Common myeloid progenitor, CD34-positive (primary cell): ENCODE results near the gene RTBDN.

Source experiments
- CTCF ChIA-PET: fragments of 350-600 bp; sonication (Branson Sonifier 250); formaldehyde crosslinking; loops from one replicate; lab custom pipeline; 2021; ENCODE audit warnings: antibody characterized with exemption; lab: Charles Lee
- POLR2A ChIA-PET: fragments of 350-600 bp; sonication (Branson Sonifier 250); formaldehyde crosslinking; loops from one replicate; lab custom pipeline; 2021; ENCODE audit warnings: antibody characterized with exemption; lab: Charles Lee
- DNase-seq, 3 donors: peaks; one replicate each; pipeline versions ENCODE4 v3.0.0 to v3.0.0-alpha.2; 2013
- H3K27ac ChIP-seq, 2 experiments: 1 replicate in 1 of 2; 2 replicates in 1 of 2; pipeline ENCODE4 v1.7.0; 2013; ENCODE audit warnings: inconsistent platforms in 2 of 2, low read length in 2 of 2, mild to moderate bottlenecking in 2 of 2, low read depth in 1 of 2, moderate library complexity in 1 of 2; ENCODE audit not compliant: severe bottlenecking in 2 of 2, insufficient read depth in 1 of 2, poor library complexity in 1 of 2
- H3K27me3 ChIP-seq, 5 experiments: replicated peaks in 2 of 5; 1 replicate in 3 of 5; 2 replicates in 2 of 5; pipeline versions ENCODE4 v1.6.1 to v1.7.0; 2013; ENCODE audit warnings: low read length in 4 of 5, mild to moderate bottlenecking in 2 of 5, moderate library complexity in 2 of 5, inconsistent platforms in 1 of 5; ENCODE audit not compliant: insufficient read depth in 5 of 5, control insufficient read depth in 4 of 5
- H3K36me3 ChIP-seq, 4 experiments: 1 replicate in 2 of 4; 2 replicates in 2 of 4; pipeline versions ENCODE4 v1.6.1 to v1.7.0; 2013; ENCODE audit warnings: low read length in 3 of 4, control low read depth in 1 of 4, mild to moderate bottlenecking in 1 of 4; ENCODE audit not compliant: control insufficient read depth in 4 of 4, insufficient read depth in 4 of 4
- H3K4me1 ChIP-seq, 4 experiments: 1 replicate in 3 of 4; 2 replicates in 1 of 4; pipeline versions ENCODE4 v1.6.1 to v1.7.1; 2013; ENCODE audit warnings: low read length in 3 of 4, mild to moderate bottlenecking in 3 of 4, control low read depth in 1 of 4, inconsistent platforms in 1 of 4, moderate library complexity in 1 of 4; ENCODE audit not compliant: control insufficient read depth in 4 of 4, insufficient read depth in 4 of 4; ENCODE audit errors: control extremely low read depth in 1 of 4
- H3K4me3 ChIP-seq, 7 experiments: 1 replicate in 4 of 7; 2 replicates in 3 of 7; pipeline versions ENCODE4 v1.5.1 to v1.7.0; 2013; ENCODE audit warnings: mild to moderate bottlenecking in 7 of 7, low read length in 6 of 7, moderate library complexity in 6 of 7, inconsistent platforms in 2 of 7, low read depth in 2 of 7, control low read depth in 1 of 7; ENCODE audit not compliant: insufficient read depth in 4 of 7, control insufficient read depth in 1 of 7; ENCODE audit errors: extremely low read depth in 1 of 7
- H3K9me3 ChIP-seq, 5 experiments: 1 replicate in 4 of 5; 2 replicates in 1 of 5; pipeline versions ENCODE4 v1.6.1 to v1.7.1; 2013; ENCODE audit warnings: low read length in 4 of 5, mild to moderate bottlenecking in 2 of 5, inconsistent platforms in 1 of 5, low read depth in 1 of 5, moderate library complexity in 1 of 5; ENCODE audit not compliant: control insufficient read depth in 4 of 5, insufficient read depth in 2 of 5; ENCODE audit errors: control extremely low read depth in 1 of 5
- WGBS: methylation state at CpG from one replicate; pipeline ENCODE4 v1.1.5; 2013; ENCODE audit not compliant: insufficient coverage; 5-methylcytosine and 5-hydroxymethylcytosine counted together

RTBDN gene

GRCh38 chr19:12782424-12783290 is 51.7 kb downstream of the RTBDN start:
- peak; percentile 74 to 93 (median 88) for DNase-seq
- under 1% methylated on average over 61 of the region's 88 CpGs for WGBS
- CTCF ChIA-PET, result interaction anchor here (29.7 kb wide), 1 partner anchor 15 kb away, joined by 612 read pairs; the partner anchor contains the start of genes JUNB, PRDX2 and THSD8
- Histone ChIP-seq H3K27me3 (no peaks in the 10 kb centered on the region), H3K27ac (peak overlapping the region; percentile 77 to 85), H3K36me3 (no peaks in the 10 kb centered on the region), H3K9me3 (no peaks in the 10 kb centered on the region), H3K4me1 (peaks cover 27 to 88% (median 86%) of the 10 kb centered on the region in 4 experiments), H3K4me3 (peak overlapping the region; percentile 39 to 81 (median 65))
- POLR2A ChIA-PET, result interaction anchor here (0.8 to 5.9 kb wide), 3 partner anchors 10 to 108 kb away, joined by 4 to 79 read pairs (median 6); partner anchors contain the start of gene JUNB

- under 1% methylated on average over 10 of the region's 12 CpGs for WGBS
- peaks cover 25 to 88% (median 86%) of the 10 kb centered on the region in 4 experiments for H3K4me1 ChIP-seq
- ChIA-PET CTCF (interaction anchor here (29.7 kb wide), 1 partner anchor 16 kb away, joined by 612 read pairs; the partner anchor contains the start of genes JUNB, PRDX2 and THSD8), POLR2A (interaction anchor here (0.8 to 5.9 kb wide), 2 partner anchors 10 to 108 kb away, joined by 4 to 79 read pairs; partner anchors contain the start of gene JUNB)
- peak overlapping the region; percentile 39 to 81 (median 65) for H3K4me3 ChIP-seq
- no peaks in the 10 kb centered on the region for H3K27me3 ChIP-seq
- no peaks in the 10 kb centered on the region for H3K9me3 ChIP-seq
- no peak for DNase-seq
- H3K27ac ChIP-seq, result peak overlapping the region; percentile 77 to 85
- H3K36me3 ChIP-seq, result no peaks in the 10 kb centered on the region
Observed at GRCh38 chr19:12782174-12782423, 52.3 kb downstream of the RTBDN start.

GRCh38 chr19:12779162-12779993 is 55.0 kb downstream of the RTBDN start:
- peak overlapping the region in 1 of 2 experiments; percentile 77 for H3K27ac ChIP-seq
- H3K9me3 ChIP-seq, result no peaks in the 10 kb centered on the region
- ChIA-PET POLR2A (interaction anchor here (5.9 to 7.4 kb wide), 2 partner anchors 12 to 13 kb away, joined by 79 to 198 read pairs; partner anchors contain the start of gene JUNB), CTCF (interaction anchor here (4.5 to 39.0 kb wide), 3 partner anchors 9 to 50 kb away, joined by 47 to 776 read pairs (median 612); partner anchors contain the start of genes GET3, JUNB, PRDX2 and THSD8)
- 81% methylated on average over 10 of the region's 15 CpGs for WGBS
- no peaks in the 10 kb centered on the region for H3K36me3 ChIP-seq
- DNase-seq, result peak in 1 of 3 donors; percentile 46
- peaks cover 10 to 71% (median 67%) of the 10 kb centered on the region in 4 experiments for H3K4me1 ChIP-seq
- H3K4me3 ChIP-seq, result peak overlapping the region in 3 of 7 experiments; percentile 77 to 90 (median 83)
- no peaks in the 10 kb centered on the region for H3K27me3 ChIP-seq

GRCh38 chr19:12778905-12779161 is 55.5 kb downstream of the RTBDN start:
- DNase-seq, result no peak
- Histone ChIP-seq H3K27ac (peak overlapping the region in 1 of 2 experiments; percentile 77), H3K9me3 (no peaks in the 10 kb centered on the region), H3K27me3 (no peaks in the 10 kb centered on the region), H3K36me3 (no peaks in the 10 kb centered on the region), H3K4me3 (peak overlapping the region in 5 of 7 experiments; percentile 20 to 90 (median 77)), H3K4me1 (peaks cover 8 to 65% (median 62%) of the 10 kb centered on the region in 4 experiments)
- WGBS, result 71% methylated on average over 3 of the region's 6 CpGs
- ChIA-PET POLR2A (interaction anchor here (7.4 kb wide), 1 partner anchor 12 kb away, joined by 198 read pairs; the partner anchor contains the start of gene JUNB), CTCF (interaction anchor here (0.6 to 39.0 kb wide), 4 partner anchors 9 to 545 kb away, joined by 3 to 776 read pairs (median 330); partner anchors contain the start of genes GET3, JUNB, PRDX2 and THSD8)

GRCh38 chr19:12778017-12778904 is 56.1 kb downstream of the RTBDN start:
- Histone ChIP-seq H3K36me3 (no peaks in the 10 kb centered on the region), H3K4me3 (peak overlapping the region; percentile 27 to 90 (median 74)), H3K4me1 (peaks cover 5 to 60% (median 58%) of the 10 kb centered on the region in 4 experiments), H3K27me3 (no peaks in the 10 kb centered on the region), H3K9me3 (no peaks in the 10 kb centered on the region), H3K27ac (peak overlapping the region in 1 of 2 experiments; percentile 77)
- peak in 2 of 3 donors; percentile 55 to 67 for DNase-seq
- CTCF ChIA-PET, result interaction anchor here (0.6 to 39.0 kb wide), 6 partner anchors 7 to 545 kb away, joined by 3 to 776 read pairs (median 28); partner anchors contain the start of genes GET3, JUNB, PRDX2 and THSD8
- 6% methylated on average over 40 of the region's 44 CpGs for WGBS
- POLR2A ChIA-PET, result interaction anchor here (0.6 to 7.4 kb wide), 5 partner anchors 13 to 374 kb away, joined by 3 to 198 read pairs (median 3); partner anchors contain the start of genes JUNB, PRDX2 and THSD8
